ENCODE data around the gene ZNF593OS. TPM values are rescaled to one million over a fixed set of nuclear protein-coding genes. Genes with fewer than 3 reads are reported as not detected.

The ZNF593OS gene
- total and polyA plus RNA-seq, 2 of the 8 experiments (the other 6 are each of a cell fraction or from before 2014, with no cell fraction given), result not detected

GRCh38 chr1:26164036-26164860 is 7.4 kb downstream of the ZNF593OS start (continued):
- TF ChIP-seq CHD7 (IDR thresholded peaks at IDR 0.05; ENCODE audit: insufficient replicate concordance, low read length) (no peak), RFX5 (IDR thresholded peaks at IDR 0.05; ENCODE audit: borderline replicate concordance, low read depth, low read length) (no peak), CEBPB (IDR thresholded peaks at IDR 0.05; ENCODE audit: low read depth, low read length) (no peak), PHF8 (conservative IDR thresholded peaks at IDR 0.05; ENCODE audit: low read depth, low read length) (peak; percentile 56), EP300 (IDR thresholded peaks at IDR 0.05; ENCODE audit: borderline replicate concordance in 1 of 2, low read depth in 2 of 2, low read length in 2 of 2) (peak in 1 of 2 experiments; percentile 11; a peak in 1 of 3 replicates), RNF2 (IDR thresholded peaks at IDR 0.05; ENCODE audit: borderline replicate concordance, low read depth, low read length, missing control alignments, poor library complexity, severe bottlenecking) (peak; percentile 40), SP2 (IDR thresholded peaks at IDR 0.05; ENCODE audit: low read length) (no peak), KDM5A (IDR thresholded peaks at IDR 0.05; ENCODE audit: low read length) (no peak)

Data from H1 (cell line).